HG03280 (cell line): ENCODE results near the gene ROBO1.
"Not testable (repeated sequence)": the region's sequence is repeated elsewhere in the genome, so short reads cannot be mapped to it uniquely, and the experiment has no call there.

Experiments
- ATAC-seq: cut with Tn5 transposase; IDR thresholded peaks from one replicate; pipeline ENCODE4 v1.9.1; 2021; ENCODE audit warnings: mild to moderate bottlenecking, moderate library complexity; ENCODE audit not compliant: unreplicated experiment

The ROBO1 gene

DNA sequence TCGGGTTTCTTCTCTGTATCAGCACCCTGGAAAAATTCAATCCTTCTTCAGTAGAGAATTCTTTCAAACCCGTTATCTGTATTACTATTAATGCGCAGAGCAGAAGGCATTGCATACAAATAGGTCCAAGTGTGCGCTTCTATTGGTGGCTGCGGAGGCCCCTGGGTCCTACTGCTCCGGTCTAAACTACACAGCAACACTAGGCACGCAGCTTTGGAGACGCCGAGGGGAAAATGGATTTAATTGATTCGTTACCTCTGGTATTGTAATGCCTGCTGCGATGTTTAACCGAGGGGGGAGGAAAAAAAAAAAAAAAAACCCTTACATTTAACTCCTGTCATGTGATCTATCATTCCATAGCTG lies at the start of gene ROBO1:
ROBO1 (minus strand) TSS at position 94 of the 363 bp plus-strand sequence.
- ATAC-seq = no peak

DNA sequence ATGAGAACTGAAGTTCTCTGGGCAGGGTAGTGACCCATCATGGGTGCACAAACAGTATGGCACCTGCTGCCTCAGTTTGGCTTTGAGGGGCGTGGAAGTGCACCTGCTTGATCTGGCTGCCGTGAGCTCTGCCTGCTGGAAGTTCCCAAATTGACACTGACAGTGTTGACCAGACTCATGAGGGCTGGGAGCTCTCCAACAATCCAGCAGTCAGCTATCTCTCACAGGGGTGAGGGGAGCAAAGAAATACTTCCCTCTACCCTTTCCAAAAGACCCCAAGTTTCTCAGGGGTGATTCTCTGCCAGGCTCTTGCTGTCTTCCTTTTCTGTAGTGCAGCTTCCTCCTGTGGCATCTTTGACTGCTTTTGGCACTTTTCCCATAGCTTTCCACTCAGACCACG lies 49.4 kb upstream of the ROBO1 start:
- ATAC-seq = no peak

DNA sequence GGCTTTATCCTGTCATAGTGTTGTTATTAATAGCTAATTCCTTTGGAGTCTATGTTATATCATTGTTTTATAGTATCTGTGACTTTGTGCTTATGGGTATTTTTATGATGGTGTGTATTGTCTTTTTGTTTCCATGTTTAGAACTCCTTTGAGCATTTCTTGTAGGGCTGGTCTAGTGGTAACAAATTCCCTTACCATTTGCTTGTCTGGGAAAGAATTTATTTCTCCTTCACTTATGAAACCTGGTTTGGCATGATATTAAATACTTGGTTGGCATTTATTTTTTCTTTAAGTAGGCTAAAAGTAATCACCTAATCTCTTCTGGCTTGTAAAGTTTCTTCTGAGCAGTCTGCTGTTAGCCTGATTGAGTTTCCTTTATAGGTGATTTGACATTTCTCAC lies 47.7 kb upstream of the ROBO1 start:
- ATAC-seq = no peak

DNA sequence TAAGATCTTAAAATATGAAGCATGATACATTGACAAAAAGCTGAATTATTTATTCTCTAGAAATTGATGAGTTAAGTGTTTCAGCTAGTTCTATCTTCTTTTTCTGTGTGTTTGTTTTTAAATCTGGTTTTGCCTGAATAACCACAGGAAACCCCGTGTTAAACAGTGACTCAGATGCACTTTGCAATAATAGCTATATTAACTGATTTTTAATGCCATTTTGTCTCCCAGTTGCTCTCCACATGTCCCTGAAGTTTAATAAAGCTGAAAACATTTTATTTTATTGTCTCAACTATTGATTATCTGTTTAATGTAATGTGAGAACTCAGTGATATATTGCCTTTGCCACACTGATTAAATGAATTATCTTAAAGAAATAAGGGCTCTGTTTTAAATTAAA lies 42.8 kb upstream of the ROBO1 start:
- ATAC-seq = no peak

DNA sequence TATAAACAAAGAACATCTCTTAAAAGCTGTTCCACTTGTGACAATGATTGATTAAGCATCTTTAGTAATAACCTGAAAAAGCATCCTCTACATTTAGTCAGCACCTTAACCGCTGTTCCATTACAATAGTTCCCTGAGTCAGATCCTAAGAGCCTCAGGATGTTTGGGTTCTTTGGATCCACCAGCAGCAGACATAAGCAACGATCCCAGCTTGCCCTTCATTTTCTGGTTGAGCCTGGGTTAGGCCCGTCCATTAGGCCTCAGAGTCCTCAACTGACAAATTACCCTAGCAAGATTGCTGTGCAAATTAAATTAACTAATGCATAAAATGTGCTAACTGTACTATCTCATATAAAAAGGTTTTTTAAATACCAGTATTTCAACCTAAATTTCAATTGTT lies 42.3 kb upstream of the ROBO1 start:
- no peak for ATAC-seq

DNA sequence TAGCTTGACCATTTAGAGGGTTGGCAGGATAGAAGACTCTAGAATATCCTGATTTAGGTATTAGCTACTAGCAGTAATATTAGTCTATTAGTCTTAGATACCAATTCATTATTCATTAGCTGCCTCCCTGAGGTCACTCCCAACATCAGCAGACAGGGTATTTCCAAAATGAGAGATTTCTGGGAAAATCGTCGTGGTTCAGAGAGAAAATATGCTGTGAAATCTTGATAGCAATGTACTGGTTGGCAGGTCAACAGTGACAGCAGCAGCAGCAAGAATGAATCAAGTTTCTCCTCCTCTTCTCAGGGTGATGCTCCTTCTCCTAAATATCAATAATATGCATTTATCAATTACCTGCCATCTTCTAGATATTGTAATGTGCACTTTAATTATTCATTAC lies 41.3 kb upstream of the ROBO1 start:
- ATAC-seq = no peak

DNA sequence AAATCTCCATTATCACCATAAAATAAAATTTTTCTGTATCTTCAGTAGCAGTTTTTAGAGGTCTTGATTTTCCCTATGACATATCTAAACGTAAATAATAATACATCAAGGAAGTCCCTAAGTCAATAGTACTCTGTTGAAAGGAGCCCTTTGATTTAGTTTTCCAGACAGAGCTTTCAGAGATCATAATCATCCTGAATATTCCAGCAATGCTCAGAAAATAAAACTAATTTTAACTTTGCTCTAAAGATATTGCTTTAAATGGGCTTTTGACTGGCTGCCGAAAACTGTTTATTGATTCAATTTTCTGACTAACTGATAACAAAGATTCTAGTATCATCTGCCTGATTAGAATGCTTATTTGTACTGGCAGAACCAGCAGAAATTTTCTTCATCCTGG lies 40.7 kb upstream of the ROBO1 start:
- ATAC-seq = no peak

DNA sequence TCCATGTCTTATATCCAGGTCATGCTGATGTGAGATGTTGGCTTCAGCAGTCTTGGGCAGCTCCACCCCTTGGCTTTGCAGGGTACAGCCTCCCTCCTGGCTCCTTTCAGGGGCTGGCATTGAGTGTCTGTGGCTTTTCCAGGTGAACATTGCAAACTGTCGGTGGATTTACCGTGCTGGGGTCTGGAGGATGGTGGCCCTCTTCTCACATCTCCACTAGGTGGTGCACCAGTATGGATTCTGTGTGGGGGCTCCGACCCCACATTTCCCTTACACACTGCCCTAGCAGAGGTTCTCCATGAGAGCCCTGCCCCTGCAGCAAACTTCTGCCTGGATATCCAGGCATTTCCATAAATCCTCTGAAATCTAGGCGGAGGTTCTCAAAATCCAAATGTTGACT lies 22.4 kb upstream of the ROBO1 start:
- not testable (repeated sequence) for ATAC-seq

DNA sequence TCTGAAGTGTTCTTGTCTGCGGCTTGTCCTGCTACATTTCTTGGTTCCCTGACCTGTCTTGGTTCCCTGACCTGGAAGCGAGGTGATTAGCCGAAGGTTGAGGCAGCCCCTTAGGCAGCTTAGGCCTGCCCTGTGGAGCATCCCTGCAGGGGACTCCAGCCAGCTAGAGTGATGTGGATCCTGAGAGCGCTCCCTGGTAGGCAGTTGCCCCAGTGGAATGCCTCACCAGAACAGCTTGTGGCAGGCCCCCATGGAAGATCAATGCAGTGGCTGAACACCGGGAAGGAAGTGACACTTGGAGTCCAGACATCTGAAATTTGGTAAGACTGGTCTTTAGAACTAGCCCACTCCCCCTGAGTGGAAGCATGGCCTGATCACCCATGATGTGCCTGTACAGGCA lies 5.5 kb upstream of the ROBO1 start:
- ATAC-seq = no peak

DNA sequence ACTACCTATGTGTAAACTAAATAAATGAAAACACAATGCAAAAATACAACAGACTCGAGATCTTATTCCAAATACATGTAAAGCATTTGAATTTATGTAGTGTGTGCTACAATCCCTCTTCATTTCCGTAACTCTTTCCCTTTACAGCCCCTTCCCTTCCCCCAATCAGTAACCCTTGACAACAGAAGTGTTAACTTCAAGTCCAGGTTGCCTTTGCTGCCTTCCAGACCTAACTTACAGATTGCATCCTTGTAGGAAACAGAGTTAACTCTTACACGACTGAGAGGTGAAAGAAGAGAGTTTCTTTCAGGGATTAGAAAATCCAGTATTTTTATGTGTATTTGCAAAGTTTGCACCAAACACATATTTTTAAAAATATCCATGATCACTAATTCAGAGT lies 1.4 kb upstream of the ROBO1 start:
- ATAC-seq = no peak

DNA sequence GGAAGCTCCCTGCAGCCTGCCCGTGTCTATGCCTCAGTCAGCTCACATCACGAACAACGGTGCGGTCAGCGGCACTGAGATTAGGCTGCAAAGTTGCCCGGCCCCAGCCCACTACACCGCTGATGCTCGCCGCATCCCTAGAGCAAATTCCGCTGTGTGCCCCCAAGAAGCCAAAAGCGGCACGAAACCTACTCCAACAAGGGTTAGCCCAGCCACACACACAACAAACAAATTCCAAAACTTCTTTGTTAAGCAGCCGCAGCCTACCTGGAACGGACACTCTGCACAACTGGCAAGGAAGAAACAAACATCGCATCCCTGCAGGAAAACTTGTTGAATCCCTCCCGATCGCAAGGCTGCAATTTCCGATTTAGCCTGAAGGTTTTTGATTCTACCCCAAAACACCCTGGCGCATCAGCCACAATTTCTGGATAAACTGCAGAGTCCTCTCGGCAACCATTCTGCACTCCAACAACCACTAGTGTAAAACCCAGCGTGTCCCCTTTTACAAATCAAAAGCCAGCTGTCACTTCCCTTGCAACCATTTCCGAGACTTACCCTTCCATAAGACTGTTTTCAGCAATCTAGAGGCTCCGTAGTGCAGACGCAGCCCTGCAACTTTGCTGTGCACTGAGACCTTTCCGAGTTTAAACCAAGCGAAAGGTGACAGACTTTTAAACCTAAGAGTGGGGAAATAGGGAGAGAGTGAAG lies 449 bp downstream of the ROBO1 start:
- no peak for ATAC-seq

DNA sequence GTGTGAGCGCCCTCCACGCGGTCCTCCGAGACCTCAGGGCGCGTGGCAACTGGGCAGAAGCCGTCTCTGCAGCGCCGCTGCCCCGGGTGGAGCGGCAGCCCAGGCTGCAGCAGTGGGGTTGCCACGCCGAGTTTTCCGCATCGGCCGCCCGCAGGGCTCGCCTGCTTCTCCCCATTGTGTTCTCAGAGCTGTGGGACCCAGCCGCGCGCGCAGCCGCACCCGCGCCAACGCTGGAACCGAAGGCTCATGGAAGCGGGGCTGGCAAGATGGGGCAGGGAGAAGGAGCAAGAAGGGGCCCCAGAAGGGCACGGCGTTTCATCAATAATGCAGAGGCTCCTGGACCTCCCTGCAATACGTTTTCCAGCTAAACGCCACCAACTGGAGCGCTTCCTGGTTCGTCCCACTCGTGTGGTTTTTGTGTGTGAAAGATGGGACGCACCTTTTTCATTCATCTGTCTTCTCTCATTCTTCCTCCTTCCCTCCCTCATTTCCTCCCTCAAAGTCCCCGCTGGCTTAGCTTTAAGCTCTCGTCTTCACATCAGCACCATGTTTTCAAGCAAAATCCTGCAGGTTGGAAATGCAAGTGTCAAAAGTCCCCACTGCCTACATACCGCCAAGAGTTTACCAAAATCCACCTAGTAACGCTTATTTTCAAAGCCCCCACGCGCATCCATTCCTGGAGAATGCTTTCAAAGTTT lies 1.2 kb downstream of the ROBO1 start:
- ATAC-seq = no peak

DNA sequence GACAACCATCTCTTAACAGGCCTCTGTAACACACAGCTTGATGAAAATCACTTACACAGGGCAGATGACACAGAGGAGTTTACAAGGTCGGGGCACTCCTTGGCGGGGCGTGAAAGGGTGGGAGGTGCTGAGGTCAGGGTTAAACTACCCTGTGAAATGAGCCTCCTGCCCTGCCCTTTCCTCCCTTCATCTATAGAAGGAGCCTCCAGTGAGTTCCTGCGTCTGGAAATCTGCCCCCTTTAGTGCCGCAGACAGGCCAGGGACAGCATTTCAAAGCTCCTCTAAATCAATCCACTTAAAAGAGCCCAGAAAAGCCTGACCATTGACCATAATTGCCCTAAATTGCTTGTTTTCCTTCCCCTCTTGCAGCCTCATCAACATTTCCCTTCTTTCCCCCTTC lies 1.9 kb downstream of the ROBO1 start:
- no peak for ATAC-seq

DNA sequence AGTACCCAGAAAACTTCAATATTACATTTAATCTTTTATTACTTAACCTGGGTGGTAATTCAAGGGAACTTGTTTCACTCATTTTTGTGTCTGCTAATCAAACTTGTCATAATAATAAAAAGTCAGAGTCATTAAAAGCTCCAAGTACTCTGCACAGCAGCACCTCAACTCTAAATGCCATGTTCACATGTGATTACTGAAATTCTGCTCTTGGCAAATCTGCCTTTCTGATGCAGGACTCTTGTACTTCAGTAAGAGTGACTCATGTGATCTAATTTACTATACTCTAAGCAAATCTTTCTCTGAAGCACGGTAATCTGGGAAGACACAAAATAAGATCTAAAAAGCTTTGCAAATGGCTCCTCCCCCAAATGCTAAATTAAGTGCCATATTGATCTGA lies 6.4 kb downstream of the ROBO1 start:
- ATAC-seq = no peak

DNA sequence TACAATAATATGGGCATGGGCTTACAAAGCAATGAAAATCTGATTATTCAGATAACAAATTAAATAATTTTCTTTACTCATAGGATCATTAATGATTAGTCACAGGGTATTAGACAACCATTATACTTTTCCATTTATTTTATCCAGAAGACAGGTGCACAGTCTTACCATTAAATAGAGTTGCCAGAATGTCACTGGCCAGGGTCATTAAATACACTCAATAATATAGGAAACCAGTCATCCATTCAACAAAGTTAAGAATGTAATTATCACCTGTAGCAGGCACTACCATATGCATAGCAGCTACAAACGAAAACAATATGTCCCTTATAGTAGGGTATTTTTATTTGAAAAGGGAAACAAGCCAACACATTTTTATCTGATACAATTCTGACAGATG lies 16.1 kb downstream of the ROBO1 start:
- ATAC-seq = no peak

DNA sequence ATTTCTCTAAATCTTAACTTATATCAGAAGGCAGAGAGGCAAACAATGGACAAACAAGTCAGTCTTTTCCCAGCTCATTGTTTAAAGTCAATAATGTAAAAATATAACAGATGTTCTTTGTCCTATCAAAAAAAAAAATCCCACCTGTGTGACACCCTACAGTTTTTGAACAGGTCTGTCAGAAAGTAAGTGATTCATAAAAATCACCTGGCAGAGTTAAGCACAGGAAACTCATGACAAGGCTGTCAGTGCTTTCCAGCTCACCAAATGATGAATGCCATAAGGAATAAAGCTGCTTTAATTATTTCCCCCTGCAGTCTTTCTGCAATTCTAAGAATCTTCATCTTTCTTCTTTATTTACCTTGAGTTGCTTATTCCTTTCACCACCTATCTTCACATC lies 30.3 kb downstream of the ROBO1 start:
- no peak for ATAC-seq

DNA sequence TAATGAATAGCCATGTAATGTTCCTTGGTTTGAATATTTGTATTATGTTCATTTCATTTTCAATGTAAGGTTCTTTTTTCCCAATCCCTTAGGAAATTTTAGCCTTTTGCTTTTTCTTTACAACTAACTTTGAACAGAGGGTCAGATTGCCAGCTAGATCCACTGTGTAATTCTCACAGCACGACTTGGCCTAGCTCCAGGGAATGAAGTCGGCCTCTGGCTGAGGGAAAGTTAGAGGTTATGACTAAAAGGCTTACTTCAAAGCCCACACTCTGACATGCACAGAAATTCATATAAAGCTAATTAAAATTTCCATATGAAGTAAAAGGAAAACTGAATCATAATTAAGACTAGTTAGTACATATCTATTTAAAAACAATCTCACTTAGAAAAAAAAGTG lies 38.7 kb downstream of the ROBO1 start:
- no peak for ATAC-seq

DNA sequence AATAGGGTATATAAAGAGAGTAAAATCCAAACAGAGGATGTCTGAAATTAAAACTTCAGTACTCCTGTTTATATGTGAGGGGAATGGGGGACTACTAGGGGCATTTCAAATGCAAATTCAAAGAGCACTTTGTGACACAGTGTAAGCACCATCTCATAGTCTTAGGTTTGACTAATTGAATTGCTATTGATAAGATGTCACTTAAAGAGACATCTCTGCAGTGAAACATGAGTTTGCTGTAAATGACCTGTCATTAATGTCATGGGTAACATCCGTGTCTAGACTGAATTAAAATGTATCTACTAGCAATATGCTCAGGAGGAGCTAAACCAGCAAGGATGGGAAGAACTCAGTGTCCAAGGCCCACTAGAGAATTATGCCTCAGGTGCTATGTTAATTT lies 41.0 kb downstream of the ROBO1 start:
- no peak for ATAC-seq

DNA sequence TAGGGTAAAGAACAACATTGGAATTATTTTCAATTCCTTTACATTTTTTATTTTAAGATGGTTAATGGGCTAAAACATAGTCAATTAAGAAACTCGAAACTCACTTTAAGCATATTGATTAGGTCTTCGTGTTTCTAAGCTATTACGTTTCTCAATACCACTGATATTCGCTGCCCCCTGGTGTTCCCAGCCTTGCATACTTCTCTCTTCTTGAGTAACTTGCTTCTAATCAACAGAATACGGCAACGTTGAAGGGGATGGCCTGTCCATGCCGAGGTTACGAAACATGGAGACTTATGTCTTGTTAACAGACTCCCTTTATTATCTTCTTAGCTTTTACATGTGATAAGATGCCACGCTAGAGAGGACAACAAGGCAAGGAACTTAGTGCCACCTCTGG lies 43.6 kb downstream of the ROBO1 start:
- ATAC-seq = no peak

DNA sequence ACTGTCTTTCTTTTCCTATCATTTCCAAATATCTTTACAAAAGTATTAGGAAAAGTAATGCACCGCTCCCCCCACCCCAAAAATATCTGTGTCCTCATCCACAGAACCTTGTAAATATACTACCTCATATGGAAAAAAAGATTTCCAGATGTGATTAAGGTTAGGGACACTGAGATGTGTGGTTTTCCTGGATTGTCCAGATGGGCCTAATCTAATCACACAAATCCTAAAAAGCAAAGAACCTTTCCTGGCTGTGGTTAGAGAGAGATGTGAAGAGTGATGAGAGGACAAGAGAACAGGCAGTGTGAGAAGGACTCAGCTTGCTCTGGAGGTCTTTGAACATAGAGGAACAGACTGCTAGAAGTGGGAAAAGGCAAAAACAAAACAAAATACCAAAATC lies 77.7 kb downstream of the ROBO1 start:
- ATAC-seq = no peak

DNA sequence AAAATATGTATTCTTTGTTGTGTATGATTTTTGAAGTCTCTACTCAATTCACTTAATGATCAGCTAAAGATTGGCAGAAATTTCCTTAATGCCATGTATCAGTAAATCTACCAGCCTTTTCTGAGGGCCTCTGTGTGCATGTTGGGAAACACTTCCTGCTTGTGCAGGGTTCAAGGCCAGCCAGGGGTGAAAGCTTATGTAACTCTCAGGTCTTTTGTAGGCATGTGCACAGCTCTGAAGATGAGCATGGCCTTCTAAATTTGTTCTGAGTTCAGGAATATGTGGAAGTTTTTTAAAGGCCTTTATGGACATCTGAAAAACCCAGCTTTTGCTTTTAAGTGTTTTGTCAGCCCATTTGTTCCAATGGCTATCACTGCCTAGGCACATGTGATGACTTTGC lies 82.7 kb downstream of the ROBO1 start:
- no peak for ATAC-seq

DNA sequence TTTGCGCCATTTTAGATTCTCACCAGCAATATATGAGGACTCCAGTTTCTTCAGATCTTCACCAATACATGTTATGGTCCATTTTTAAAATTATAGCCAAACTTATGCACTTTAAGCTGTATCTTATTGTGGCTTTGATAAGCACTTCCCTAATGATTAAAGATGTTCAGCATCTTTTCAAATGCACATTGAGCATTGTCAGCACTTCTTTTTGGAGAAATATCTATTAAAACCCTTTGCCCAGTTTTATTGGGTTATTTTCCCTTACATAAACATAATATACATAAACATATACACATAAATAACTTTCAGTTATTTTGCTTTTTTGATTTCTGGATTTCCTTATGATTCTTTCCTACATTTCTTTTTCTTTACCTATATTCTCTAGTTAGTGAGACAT lies 83.8 kb downstream of the ROBO1 start:
- ATAC-seq = no peak

DNA sequence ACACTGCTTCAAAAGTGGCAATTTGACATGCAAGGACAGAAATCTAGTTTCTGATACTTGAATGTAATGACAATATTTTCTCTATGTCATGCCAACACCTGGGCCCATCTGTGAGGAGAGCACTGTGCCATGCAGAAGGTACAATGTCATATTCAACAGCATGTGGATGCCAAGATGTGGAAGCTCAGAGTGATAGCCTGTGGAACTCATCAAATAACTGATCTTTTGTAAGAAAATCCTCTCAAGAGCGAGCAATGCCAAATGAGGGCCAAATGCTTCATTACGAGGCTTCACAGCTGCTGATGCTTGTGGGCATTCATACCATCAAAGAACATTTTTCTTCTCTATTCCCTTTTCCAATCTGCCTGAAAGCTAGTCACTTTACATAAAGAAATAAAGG lies 95.1 kb downstream of the ROBO1 start:
- ATAC-seq = no peak
